Measurements from ENCODE around the gene KAZN. TPM values are rescaled to one million over a fixed set of nuclear protein-coding genes. Genes with fewer than 3 reads are reported as not detected.
A peak's percentile ranks its signal among the peaks of the same experiment; 100 is the strongest.

KAZN gene
- total and polyA plus RNA-seq, 9 donors: 5.1 to 17.4 (median 14.3) TPM

DNA sequence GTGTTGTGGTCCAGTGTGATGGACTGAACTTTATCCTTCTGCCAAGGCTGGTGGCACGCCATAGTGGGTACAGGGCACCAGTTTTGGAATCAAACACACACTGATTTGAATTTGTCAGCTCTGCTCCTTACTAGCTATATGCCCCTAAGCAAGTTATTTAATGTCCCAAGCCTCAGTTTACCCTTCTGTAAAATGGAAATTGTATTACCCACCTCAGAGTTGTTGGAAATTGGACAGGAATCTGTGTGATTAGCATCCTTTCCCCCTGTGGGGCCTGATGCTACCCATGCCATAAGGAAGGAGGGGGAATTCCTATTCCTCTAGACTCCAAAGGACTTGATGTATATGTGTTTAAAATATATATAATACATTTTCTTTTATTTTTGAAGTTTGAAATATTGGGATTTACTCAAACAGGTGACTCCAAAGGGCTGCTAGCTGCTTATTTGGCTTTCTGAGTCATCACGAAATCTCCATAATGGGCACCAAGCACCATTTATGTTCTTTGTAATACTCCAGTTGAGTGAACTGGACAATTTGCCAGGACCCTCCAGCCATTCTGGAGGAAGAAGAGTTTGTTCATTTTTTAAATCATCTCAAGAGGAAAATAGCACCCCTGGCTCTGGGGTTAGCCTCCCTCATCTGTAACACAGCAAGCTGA is 330.5 kb downstream of the KAZN start:
- Histone ChIP-seq H3K4me1 (ENCODE audit: control insufficient read depth, insufficient read depth, low read length) (peaks cover 47% of the 10 kb centered on the region), H3K27me3 (ENCODE audit: control insufficient read depth, insufficient read depth, low read length) (peaks cover 15% of the 10 kb centered on the region), H3K9me3 (replicated peaks; ENCODE audit: control insufficient read depth, low read depth, low read length) (no peaks in the 10 kb centered on the region), H3K4me3 (ENCODE audit: low read length) (no peak overlapping the region), H3K36me3 (ENCODE audit: control insufficient read depth, insufficient read depth, low read length) (no peaks in the 10 kb centered on the region), H3K27ac (ENCODE audit: low read length) (no peak overlapping the region)
- no peak for DNase-seq
- no CpG with 5 or more reads among the region's 2 CpGs for WGBS (ENCODE audit: insufficient coverage)

DNA sequence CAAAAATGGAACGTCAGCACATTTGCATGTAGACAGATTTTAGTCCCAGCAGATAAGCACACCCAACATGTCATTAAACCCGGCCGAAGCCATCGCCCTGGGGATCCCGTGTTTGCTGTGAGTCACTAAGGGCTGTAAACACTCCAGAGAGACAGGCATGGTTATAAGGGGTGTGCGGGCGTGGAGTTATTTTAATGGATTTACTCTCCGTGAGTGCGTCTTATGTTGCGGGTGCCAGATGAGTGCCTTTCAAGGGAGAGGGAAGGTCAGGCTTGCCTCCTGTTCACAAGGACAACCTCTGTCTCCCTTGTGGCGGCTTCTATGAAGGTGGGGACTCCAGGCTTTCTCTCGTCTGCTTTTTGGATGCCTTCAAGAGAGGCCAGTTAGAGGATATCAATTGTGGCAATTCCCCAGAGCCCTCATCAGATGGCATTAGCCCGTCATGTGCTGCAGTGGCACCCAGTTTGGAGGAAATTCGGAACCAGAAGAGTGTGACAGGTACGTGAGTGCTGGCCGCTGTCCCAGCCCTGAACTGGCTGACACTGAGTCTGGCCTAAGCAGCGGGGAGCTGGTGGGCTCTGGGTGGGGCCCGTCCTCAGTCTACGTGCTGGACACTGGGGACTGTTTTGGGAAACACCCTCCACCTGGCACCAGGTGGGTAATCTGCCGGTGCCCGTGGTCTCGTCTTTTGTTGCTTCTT is 331.2 kb downstream of the KAZN start:
- 65% methylated on average over 17 of the region's 22 CpGs for WGBS (ENCODE audit: insufficient coverage)
- Histone ChIP-seq H3K4me3 (ENCODE audit: low read length) (no peak overlapping the region), H3K4me1 (ENCODE audit: control insufficient read depth, insufficient read depth, low read length) (peaks cover 47% of the 10 kb centered on the region), H3K27ac (ENCODE audit: low read length) (peak overlapping the region; percentile 64), H3K36me3 (ENCODE audit: control insufficient read depth, insufficient read depth, low read length) (no peaks in the 10 kb centered on the region), H3K9me3 (replicated peaks; ENCODE audit: control insufficient read depth, low read depth, low read length) (no peaks in the 10 kb centered on the region), H3K27me3 (ENCODE audit: control insufficient read depth, insufficient read depth, low read length) (peaks cover 15% of the 10 kb centered on the region)
- DNase-seq: no peak

GRCh38 chr1:14930247-14930965 is 331.9 kb downstream of the KAZN start:
- Histone ChIP-seq H3K27ac (ENCODE audit: low read length) (peak overlapping the region; percentile 64), H3K36me3 (ENCODE audit: control insufficient read depth, insufficient read depth, low read length) (no peaks in the 10 kb centered on the region), H3K9me3 (replicated peaks; ENCODE audit: control insufficient read depth, low read depth, low read length) (no peaks in the 10 kb centered on the region), H3K4me3 (ENCODE audit: low read length) (no peak overlapping the region), H3K27me3 (ENCODE audit: control insufficient read depth, insufficient read depth, low read length) (peaks cover 13% of the 10 kb centered on the region), H3K4me1 (ENCODE audit: control insufficient read depth, insufficient read depth, low read length) (peaks cover 42% of the 10 kb centered on the region)
- WGBS (ENCODE audit: insufficient coverage): 39% methylated on average over 6 of the region's 15 CpGs
- DNase-seq: no peak

- Histone ChIP-seq H3K27me3 (ENCODE audit: control insufficient read depth, insufficient read depth, low read length) (peaks cover 3% of the 10 kb centered on the region), H3K4me3 (ENCODE audit: low read length) (no peak overlapping the region), H3K36me3 (ENCODE audit: control insufficient read depth, insufficient read depth, low read length) (no peaks in the 10 kb centered on the region), H3K27ac (ENCODE audit: low read length) (no peak overlapping the region), H3K4me1 (ENCODE audit: control insufficient read depth, insufficient read depth, low read length) (peaks cover 42% of the 10 kb centered on the region), H3K9me3 (replicated peaks; ENCODE audit: control insufficient read depth, low read depth, low read length) (no peaks in the 10 kb centered on the region)
- DNase-seq: no peak
- WGBS (ENCODE audit: insufficient coverage): 83% methylated on average over 12 of the region's 18 CpGs
Observed at GRCh38 chr1:14932034-14932638, 333.7 kb downstream of the KAZN start.

GRCh38 chr1:14934867-14935266 is 336.4 kb downstream of the KAZN start:
- no peaks in the 10 kb centered on the region for H3K9me3 ChIP-seq (replicated peaks; ENCODE audit: control insufficient read depth, low read depth, low read length)
- 79% methylated on average over 6 of the region's 7 CpGs for WGBS (ENCODE audit: insufficient coverage)
- no peaks in the 10 kb centered on the region for H3K27me3 ChIP-seq (ENCODE audit: control insufficient read depth, insufficient read depth, low read length)
- H3K27ac ChIP-seq (ENCODE audit: low read length): no peak overlapping the region
- H3K4me3 ChIP-seq (ENCODE audit: low read length): no peak overlapping the region
- peaks cover 43% of the 10 kb centered on the region for H3K4me1 ChIP-seq (ENCODE audit: control insufficient read depth, insufficient read depth, low read length)
- DNase-seq: no peak
- no peaks in the 10 kb centered on the region for H3K36me3 ChIP-seq (ENCODE audit: control insufficient read depth, insufficient read depth, low read length)

DNA sequence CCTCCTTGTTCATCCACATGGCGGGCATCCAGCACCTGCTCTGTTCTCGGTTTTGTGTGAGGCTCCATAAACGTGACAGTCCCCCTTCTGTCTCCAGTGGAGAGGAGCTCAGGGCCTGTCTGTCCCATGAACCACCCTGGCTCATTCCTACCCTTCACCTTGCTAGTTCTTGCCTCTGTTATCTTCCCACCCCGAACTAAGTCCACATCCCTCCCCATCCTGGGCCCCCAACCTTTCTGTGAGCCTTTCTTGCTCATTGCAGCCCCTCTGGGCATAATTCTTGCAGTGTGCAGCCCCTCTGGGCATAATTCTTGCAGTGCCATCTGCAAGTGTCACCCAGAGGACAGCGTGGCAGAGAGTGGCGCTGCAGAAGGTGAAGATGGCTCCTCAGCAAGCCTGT is 338.3 kb downstream of the KAZN start:
- Histone ChIP-seq H3K27ac (ENCODE audit: low read length) (no peak overlapping the region), H3K9me3 (replicated peaks; ENCODE audit: control insufficient read depth, low read depth, low read length) (no peaks in the 10 kb centered on the region), H3K27me3 (ENCODE audit: control insufficient read depth, insufficient read depth, low read length) (no peaks in the 10 kb centered on the region), H3K4me3 (ENCODE audit: low read length) (no peak overlapping the region), H3K36me3 (ENCODE audit: control insufficient read depth, insufficient read depth, low read length) (no peaks in the 10 kb centered on the region), H3K4me1 (ENCODE audit: control insufficient read depth, insufficient read depth, low read length) (peaks cover 48% of the 10 kb centered on the region)
- no peak for DNase-seq
- WGBS (ENCODE audit: insufficient coverage): 64% methylated on average over 6 of the region's 6 CpGs

DNA sequence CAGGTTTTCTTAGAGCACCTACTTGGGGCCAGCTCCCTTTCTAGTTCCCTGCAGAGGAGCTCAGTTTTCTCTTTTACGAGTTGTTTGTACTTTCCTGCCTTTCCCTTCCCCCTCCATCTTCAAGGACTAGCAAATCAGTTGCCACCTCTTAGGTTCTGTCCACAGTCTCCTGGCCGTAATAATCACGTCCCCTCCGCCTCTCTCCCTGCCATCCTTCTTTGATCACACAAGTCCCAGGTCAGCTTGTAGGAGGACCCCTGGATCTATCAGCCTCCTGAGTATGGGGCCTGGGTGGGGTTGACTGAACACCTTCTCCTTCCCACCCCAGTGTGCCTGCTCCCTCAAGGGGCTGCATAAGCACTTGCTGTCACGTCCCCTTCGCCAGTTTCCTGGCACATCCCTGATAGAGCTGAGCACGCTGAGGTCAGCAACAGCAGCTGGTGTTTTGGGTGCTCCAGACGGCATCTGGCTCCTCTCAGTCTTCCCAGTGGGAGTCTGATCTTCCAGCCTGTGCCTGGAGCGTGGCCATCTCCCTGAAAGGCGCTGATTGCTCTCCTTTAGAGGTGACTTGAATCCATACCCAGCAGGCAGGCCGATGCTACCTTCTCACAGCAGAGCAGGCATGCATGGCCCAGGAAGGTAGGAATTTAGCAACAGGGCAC is 338.9 kb downstream of the KAZN start:
- no peaks in the 10 kb centered on the region for H3K36me3 ChIP-seq (ENCODE audit: control insufficient read depth, insufficient read depth, low read length)
- H3K4me1 ChIP-seq (ENCODE audit: control insufficient read depth, insufficient read depth, low read length): peaks cover 54% of the 10 kb centered on the region
- no peak for DNase-seq
- H3K4me3 ChIP-seq (ENCODE audit: low read length): no peak overlapping the region
- H3K27me3 ChIP-seq (ENCODE audit: control insufficient read depth, insufficient read depth, low read length): no peaks in the 10 kb centered on the region
- no peak overlapping the region for H3K27ac ChIP-seq (ENCODE audit: low read length)
- no peaks in the 10 kb centered on the region for H3K9me3 ChIP-seq (replicated peaks; ENCODE audit: control insufficient read depth, low read depth, low read length)
- 51% methylated on average over 7 of the region's 11 CpGs for WGBS (ENCODE audit: insufficient coverage)

GRCh38 chr1:14939527-14940284 is 341.2 kb downstream of the KAZN start:
- no peaks in the 10 kb centered on the region for H3K9me3 ChIP-seq (replicated peaks; ENCODE audit: control insufficient read depth, low read depth, low read length)
- DNase-seq: no peak
- no peak overlapping the region for H3K4me3 ChIP-seq (ENCODE audit: low read length)
- no peak overlapping the region for H3K27ac ChIP-seq (ENCODE audit: low read length)
- no peaks in the 10 kb centered on the region for H3K27me3 ChIP-seq (ENCODE audit: control insufficient read depth, insufficient read depth, low read length)
- peaks cover 76% of the 10 kb centered on the region for H3K4me1 ChIP-seq (ENCODE audit: control insufficient read depth, insufficient read depth, low read length)
- 81% methylated on average over 7 of the region's 9 CpGs for WGBS (ENCODE audit: insufficient coverage)
- H3K36me3 ChIP-seq (ENCODE audit: control insufficient read depth, insufficient read depth, low read length): no peaks in the 10 kb centered on the region

- WGBS (ENCODE audit: insufficient coverage): 44% methylated on average over 3 of the region's 7 CpGs
- H3K4me3 ChIP-seq (ENCODE audit: low read length): no peak overlapping the region
- H3K9me3 ChIP-seq (replicated peaks; ENCODE audit: control insufficient read depth, low read depth, low read length): no peaks in the 10 kb centered on the region
- DNase-seq: no peak
- peaks cover 82% of the 10 kb centered on the region for H3K4me1 ChIP-seq (ENCODE audit: control insufficient read depth, insufficient read depth, low read length)
- H3K27ac ChIP-seq (ENCODE audit: low read length): peak overlapping the region; percentile 37
- H3K36me3 ChIP-seq (ENCODE audit: control insufficient read depth, insufficient read depth, low read length): no peaks in the 10 kb centered on the region
- H3K27me3 ChIP-seq (ENCODE audit: control insufficient read depth, insufficient read depth, low read length): no peaks in the 10 kb centered on the region
Observed at GRCh38 chr1:14940285-14940870, 341.9 kb downstream of the KAZN start.
